Measurements from ENCODE around the gene SH3PXD2A.

The SH3PXD2A gene

GRCh38 chr10:103593022-103593570, 262.3 kb downstream of the SH3PXD2A start:
- DNase-seq, result no peak

- DNase-seq, result no peak
Measured at GRCh38 chr10:103592186-103593021, 263.0 kb downstream of the SH3PXD2A start.

GRCh38 chr10:103590744-103591291, 264.6 kb downstream of the SH3PXD2A start:
- no peak for DNase-seq

GRCh38 chr10:103590060-103590459, 265.3 kb downstream of the SH3PXD2A start:
- DNase-seq, result no peak

GRCh38 chr10:103589074-103589630, 266.2 kb downstream of the SH3PXD2A start:
- DNase-seq, result no peak

GRCh38 chr10:103587073-103587472, 268.3 kb downstream of the SH3PXD2A start:
- no peak for DNase-seq

GRCh38 chr10:103585011-103585405, 270.4 kb downstream of the SH3PXD2A start:
- DNase-seq, result no peak

- no peak for DNase-seq
Measured at GRCh38 chr10:103584216-103585010, 271.0 kb downstream of the SH3PXD2A start.

- DNase-seq, result no peak
Measured at GRCh38 chr10:103583871-103584215, 271.5 kb downstream of the SH3PXD2A start.

- DNase-seq, result no peak
Measured at GRCh38 chr10:103582331-103583123, 272.8 kb downstream of the SH3PXD2A start.

GRCh38 chr10:103581499-103581898, 273.9 kb downstream of the SH3PXD2A start:
- no peak for DNase-seq

- DNase-seq, result no peak
Measured at GRCh38 chr10:103580430-103580829, 274.9 kb downstream of the SH3PXD2A start.

GRCh38 chr10:103580011-103580410, 275.4 kb downstream of the SH3PXD2A start:
- DNase-seq, result no peak

GRCh38 chr10:103578782-103579382, 276.5 kb downstream of the SH3PXD2A start:
- DNase-seq, result no peak

- no peak for DNase-seq
Measured at GRCh38 chr10:103576862-103577261, 278.5 kb downstream of the SH3PXD2A start.

- no peak for DNase-seq
Measured at GRCh38 chr10:103576076-103576471, 279.3 kb downstream of the SH3PXD2A start.

GRCh38 chr10:103575416-103576075, 279.8 kb downstream of the SH3PXD2A start:
- no peak for DNase-seq

- DNase-seq, result no peak
Measured at GRCh38 chr10:103574097-103575061, 281.0 kb downstream of the SH3PXD2A start.

GRCh38 chr10:103573205-103573487, 282.2 kb downstream of the SH3PXD2A start:
- no peak for DNase-seq

All from NK-92 treated with Interleukin-12 subunit alpha and Interleukin-12 subunit beta, amount 100 ng/mL, for 24 hours (cell line).